NCI-H2196 (cell line): ENCODE results near the gene GPATCH2L.

Experiments used
- DNase-seq: peaks from one replicate; lab custom pipeline; 2025; ENCODE audit not compliant: unreplicated experiment; lab: John Stamatoyannopoulos, UW

The GPATCH2L gene

GRCh38 chr14:76135722-76136121 is 16.0 kb upstream of the GPATCH2L start:
- DNase-seq, result no peak

- no peak for DNase-seq
Observed at GRCh38 chr14:76136476-76137110, 15.1 kb upstream of the GPATCH2L start.

GRCh38 chr14:76138119-76138757 is 13.5 kb upstream of the GPATCH2L start:
- no peak for DNase-seq

- no peak for DNase-seq
Observed at GRCh38 chr14:76138758-76139723, 12.7 kb upstream of the GPATCH2L start.

GRCh38 chr14:76143642-76144041 is 8.1 kb upstream of the GPATCH2L start:
- DNase-seq, result no peak

- DNase-seq, result no peak
Observed at GRCh38 chr14:76146976-76147375, 4.7 kb upstream of the GPATCH2L start.

GRCh38 chr14:76149196-76149595 is 2.5 kb upstream of the GPATCH2L start:
- DNase-seq, result no peak

GRCh38 chr14:76152333-76152681 is 585 bp downstream of the GPATCH2L start:
- peak; percentile 9 for DNase-seq

- DNase-seq, result no peak
Observed at GRCh38 chr14:76153919-76154318, 2.2 kb downstream of the GPATCH2L start.

- no peak for DNase-seq
Observed at GRCh38 chr14:76154539-76155126, 2.9 kb downstream of the GPATCH2L start.

GRCh38 chr14:76163668-76164363 is 12.1 kb downstream of the GPATCH2L start:
- no peak for DNase-seq

GRCh38 chr14:76168531-76168930 is 16.8 kb downstream of the GPATCH2L start:
- DNase-seq, result no peak

- no peak for DNase-seq
Observed at GRCh38 chr14:76169776-76170175, 18.1 kb downstream of the GPATCH2L start.

GRCh38 chr14:76174982-76175381 is 23.3 kb downstream of the GPATCH2L start:
- DNase-seq, result no peak

GRCh38 chr14:76175942-76176341 is 24.2 kb downstream of the GPATCH2L start:
- no peak for DNase-seq

- no peak for DNase-seq
Observed at GRCh38 chr14:76181546-76181945, 29.8 kb downstream of the GPATCH2L start.

- peak; percentile 27 for DNase-seq
Observed at GRCh38 chr14:76186308-76187027, 34.7 kb downstream of the GPATCH2L start.

- no peak for DNase-seq
Observed at GRCh38 chr14:76191297-76191696, 39.6 kb downstream of the GPATCH2L start.

GRCh38 chr14:76193696-76194095 is 42.0 kb downstream of the GPATCH2L start:
- DNase-seq, result no peak

- no peak for DNase-seq
Observed at GRCh38 chr14:76194327-76194726, 42.6 kb downstream of the GPATCH2L start.
